ENCODE measurements around the gene CNTN3.

The CNTN3 gene

GRCh38 chr3:74607803-74608202 lies 6.7 kb downstream of the CNTN3 start:
- no peak for DNase-seq (ENCODE audit: low read depth)

- no peak for DNase-seq (ENCODE audit: low read depth)
These were observed 7.5 kb downstream of the CNTN3 start for GRCh38 chr3:74606996-74607395.

- DNase-seq (ENCODE audit: low read depth) = no peak
These were observed 9.0 kb downstream of the CNTN3 start for GRCh38 chr3:74605437-74605836.

- no peak for DNase-seq (ENCODE audit: low read depth)
These were observed 11.2 kb downstream of the CNTN3 start for GRCh38 chr3:74603292-74603691.

GRCh38 chr3:74602471-74602870 lies 12.0 kb downstream of the CNTN3 start:
- no peak for DNase-seq (ENCODE audit: low read depth)

- DNase-seq (ENCODE audit: low read depth) = no peak
These were observed 12.7 kb downstream of the CNTN3 start for GRCh38 chr3:74601793-74602192.

GRCh38 chr3:74599564-74599963 lies 14.9 kb downstream of the CNTN3 start:
- DNase-seq (ENCODE audit: low read depth) = no peak

- no peak for DNase-seq (ENCODE audit: low read depth)
These were observed 21.3 kb downstream of the CNTN3 start for GRCh38 chr3:74593152-74593551.

- no peak for DNase-seq (ENCODE audit: low read depth)
These were observed 22.1 kb downstream of the CNTN3 start for GRCh38 chr3:74592359-74592758.

- no peak for DNase-seq (ENCODE audit: low read depth)
These were observed 22.5 kb downstream of the CNTN3 start for GRCh38 chr3:74591946-74592345.

- DNase-seq (ENCODE audit: low read depth) = no peak
These were observed 23.1 kb downstream of the CNTN3 start for GRCh38 chr3:74591342-74591741.

GRCh38 chr3:74590620-74591262 lies 23.7 kb downstream of the CNTN3 start:
- no peak for DNase-seq (ENCODE audit: low read depth)

GRCh38 chr3:74584782-74585181 lies 29.7 kb downstream of the CNTN3 start:
- DNase-seq (ENCODE audit: low read depth) = no peak

GRCh38 chr3:74582982-74583381 lies 31.5 kb downstream of the CNTN3 start:
- DNase-seq (ENCODE audit: low read depth) = no peak

GRCh38 chr3:74575857-74576256 lies 38.6 kb downstream of the CNTN3 start:
- DNase-seq (ENCODE audit: low read depth) = no peak

- DNase-seq (ENCODE audit: low read depth) = no peak
These were observed 43.3 kb downstream of the CNTN3 start for GRCh38 chr3:74571118-74571517.
